GM19468 (cell line): ENCODE data around the gene TET1.
A peak's percentile ranks its signal among the peaks of the same experiment; 100 is the strongest.
"Not testable (repeated sequence)": the region's sequence is repeated elsewhere in the genome, so short reads cannot be mapped to it uniquely, and the experiment has no call there.

Experiments used
- ATAC-seq: cut with Tn5 transposase; IDR thresholded peaks from one replicate; pipeline ENCODE4 v1.9.1; 2021; ENCODE audit warnings: mild to moderate bottlenecking, moderate library complexity, moderate number of reproducible peaks; ENCODE audit not compliant: unreplicated experiment; ENCODE audit errors: extremely low read depth

TET1 gene

DNA sequence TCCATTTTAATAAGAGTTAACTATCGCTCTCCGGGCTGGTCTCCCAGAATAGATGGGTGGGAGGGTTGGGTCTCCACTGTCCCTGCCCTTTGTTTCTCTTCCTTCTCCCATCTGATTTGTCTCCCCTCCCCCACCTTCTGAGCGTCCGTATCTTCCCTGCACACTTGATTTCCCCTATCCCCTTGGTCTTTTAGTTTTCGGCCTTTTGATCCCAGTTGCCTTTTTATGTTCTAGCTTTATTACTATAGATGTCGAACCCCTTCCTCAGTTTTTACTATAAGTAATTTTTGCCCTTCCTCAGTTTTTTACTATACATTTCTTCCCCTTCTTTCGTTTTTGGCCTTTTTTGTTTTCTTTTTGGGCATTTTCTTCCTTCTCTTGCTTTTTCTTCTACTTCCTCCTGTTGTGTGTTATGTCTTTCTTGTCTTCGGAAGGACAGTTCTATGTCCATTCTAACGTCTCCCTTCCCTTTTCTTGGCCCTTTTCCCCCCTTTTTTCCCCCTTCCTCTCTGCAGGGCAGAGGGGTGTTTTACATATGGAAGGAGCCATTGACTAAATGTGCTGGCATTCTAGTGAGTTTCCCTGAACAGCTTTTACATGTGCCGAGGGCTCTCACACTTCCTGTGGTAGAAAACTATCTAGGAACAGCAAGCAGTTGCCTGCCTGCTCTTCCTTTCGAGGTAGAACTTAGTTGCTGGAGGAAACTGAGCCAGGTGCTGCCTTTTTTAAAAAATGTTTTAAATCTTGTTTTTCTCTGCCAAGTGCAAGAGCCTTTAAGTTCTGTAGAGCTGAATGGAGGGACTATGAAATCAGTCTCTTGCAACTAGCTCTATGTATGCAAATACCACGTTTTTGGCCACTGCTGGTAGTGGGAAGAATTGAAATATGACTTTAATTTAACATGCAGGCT lies 2.8 kb downstream of the TET1 start:
- ATAC-seq = no peak

DNA sequence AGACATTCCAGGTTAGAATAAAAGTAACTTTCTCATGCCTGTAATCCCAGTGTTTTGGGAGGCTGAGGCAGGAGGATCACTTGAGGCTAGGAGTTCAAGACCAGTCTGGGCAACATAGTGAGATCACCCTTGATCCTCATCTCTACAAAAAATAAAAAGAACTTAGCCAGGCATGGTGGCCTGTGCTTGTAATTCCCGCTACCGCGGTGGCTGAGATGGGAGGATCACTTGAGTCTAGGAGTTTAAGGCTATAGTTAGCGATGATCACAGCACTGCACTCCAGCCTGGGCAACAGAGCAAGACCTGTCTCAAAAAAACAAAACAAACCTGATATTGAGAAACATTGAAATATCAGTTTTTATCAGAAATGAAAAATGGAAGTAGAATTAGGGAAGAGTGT lies 4.6 kb downstream of the TET1 start:
- no peak for ATAC-seq

DNA sequence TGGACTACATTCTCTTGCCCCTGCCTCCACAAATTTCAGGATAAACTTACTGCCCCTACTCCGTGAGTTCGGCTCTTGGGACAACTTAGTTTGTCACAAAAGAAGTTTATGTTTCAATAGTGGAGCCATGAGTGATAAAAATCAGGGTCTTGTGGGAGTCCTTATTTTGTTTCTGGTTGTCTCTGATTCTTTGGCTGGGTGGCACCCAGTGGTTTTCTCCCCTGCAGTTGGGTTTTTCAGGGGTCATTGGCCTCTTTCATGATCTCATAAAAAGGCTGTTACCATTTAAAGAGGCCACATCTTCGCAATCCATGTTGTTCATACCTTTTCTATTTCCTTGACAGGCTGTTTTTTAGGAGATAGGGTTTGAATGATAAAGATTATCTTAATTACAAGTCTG lies 5.5 kb downstream of the TET1 start:
- ATAC-seq = no peak

DNA sequence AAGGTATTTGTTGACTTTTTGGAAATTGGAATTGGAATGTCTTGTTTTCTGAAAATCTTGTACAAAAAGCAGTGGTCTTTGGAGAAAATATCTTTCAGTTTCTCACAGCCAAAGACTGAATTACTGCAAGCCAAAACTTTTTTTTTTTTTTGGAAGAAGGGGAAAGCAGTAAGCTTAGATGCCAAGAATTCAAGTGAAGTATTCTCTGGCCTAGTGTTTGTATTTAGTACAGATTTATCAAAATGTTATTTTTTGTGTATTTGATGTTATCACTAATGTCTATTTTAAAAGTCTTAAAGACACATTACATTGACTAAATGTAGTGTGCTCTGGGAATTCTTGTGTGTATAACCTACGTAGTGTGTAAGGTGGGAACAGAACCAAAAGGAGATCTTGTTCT lies 6.2 kb downstream of the TET1 start:
- ATAC-seq = no peak

DNA sequence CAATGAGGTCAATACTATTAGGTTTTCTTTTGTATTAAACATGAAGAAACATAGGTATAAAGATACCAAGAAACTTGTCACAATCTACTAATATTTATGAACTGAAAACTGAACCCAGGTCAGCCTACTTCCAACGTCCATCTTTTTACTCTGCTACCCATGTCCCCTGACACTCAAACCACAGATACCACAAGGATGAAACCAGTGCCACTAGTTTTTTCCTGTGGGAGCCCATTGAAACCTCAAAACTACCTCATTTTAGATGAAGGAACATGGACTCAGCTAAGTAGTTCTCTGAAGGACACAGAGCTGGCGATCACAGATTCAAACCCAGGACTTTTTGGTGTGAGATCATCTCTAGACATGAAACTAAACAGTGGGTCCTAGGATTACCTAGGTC lies 6.8 kb downstream of the TET1 start:
- ATAC-seq = no peak

DNA sequence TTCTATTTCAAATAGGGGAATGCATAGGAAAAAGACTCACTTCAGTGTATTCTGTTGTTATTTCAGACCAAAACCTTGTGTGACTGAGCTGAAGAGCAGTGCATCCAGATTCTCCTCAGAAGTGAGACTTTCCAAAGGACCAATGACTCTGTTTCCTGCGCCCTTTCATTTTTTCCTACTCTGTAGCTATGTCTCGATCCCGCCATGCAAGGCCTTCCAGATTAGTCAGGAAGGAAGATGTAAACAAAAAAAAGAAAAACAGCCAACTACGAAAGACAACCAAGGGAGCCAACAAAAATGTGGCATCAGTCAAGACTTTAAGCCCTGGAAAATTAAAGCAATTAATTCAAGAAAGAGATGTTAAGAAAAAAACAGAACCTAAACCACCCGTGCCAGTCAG lies 12.0 kb downstream of the TET1 start:
- ATAC-seq = no peak

DNA sequence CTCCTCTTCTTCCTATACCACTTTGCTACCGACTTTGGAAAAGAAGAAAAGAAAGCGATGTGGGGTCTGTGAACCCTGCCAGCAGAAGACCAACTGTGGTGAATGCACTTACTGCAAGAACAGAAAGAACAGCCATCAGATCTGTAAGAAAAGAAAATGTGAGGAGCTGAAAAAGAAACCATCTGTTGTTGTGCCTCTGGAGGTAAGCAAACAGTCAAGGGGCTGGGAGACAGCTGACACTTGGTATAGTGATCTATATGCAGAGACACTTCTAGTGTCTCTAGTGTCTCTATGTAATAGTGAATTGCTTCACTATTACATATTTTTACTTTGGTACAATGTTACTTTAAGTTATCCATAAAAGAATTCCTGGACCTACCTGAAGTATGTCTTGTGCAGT lies 13.9 kb downstream of the TET1 start:
- no peak for ATAC-seq

DNA sequence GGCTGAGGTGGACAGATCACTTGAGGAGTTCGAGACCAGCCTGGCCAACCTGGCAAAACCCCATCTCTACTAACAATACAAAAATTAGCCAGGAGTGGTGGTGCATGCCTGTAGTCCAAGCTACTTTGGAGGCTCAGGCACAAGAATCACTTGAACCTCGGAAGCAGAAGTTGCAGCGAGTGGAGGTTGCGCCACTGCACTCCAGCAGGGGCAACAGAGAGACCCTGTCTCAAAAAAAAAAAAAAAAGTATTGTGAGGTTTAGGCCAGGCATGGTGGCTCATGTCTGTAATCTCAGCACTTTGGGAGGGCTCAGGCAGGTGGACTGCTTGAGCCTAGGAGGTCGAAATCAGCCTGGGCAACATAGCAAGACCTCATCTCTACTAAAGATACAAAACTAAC lies 16.0 kb downstream of the TET1 start:
- no peak for ATAC-seq

DNA sequence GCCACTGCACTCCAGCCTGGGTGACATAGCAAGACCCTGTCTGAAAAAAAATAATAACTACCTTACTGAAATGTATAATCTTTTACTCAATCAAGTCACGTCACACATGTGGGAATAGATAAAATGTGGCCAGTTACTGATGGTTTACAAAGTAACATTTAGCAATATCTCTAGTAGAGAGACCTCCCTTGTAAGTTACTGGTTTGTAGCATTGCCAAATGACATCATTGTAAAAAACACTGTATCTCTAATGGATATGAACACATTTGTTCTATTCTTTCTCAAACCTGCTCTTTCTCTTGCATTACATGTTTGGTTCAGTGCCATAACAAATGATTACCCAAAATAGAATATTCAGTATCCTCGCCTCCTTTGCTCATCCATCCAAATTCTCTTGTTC lies 18.8 kb downstream of the TET1 start:
- no peak for ATAC-seq

DNA sequence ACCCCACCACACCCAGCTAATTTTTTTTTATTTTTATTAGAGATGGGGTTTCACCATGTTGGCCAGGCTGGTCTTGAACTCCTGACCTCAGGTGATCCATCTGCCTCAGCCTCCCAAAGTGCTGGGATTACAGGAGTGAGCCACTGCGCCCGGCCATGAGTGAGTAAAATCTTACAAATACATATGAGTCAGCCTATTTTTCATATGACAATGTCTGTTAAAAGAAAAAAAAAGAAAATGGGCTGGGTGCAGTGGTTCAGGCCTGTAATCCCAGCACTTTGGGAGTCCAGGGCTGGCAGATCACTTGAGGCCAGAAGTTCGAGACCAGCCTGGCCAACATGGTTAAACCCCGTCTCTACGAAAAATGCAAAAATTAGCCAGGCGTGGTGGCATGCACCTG lies 24.1 kb downstream of the TET1 start:
- ATAC-seq = not testable (repeated sequence)

DNA sequence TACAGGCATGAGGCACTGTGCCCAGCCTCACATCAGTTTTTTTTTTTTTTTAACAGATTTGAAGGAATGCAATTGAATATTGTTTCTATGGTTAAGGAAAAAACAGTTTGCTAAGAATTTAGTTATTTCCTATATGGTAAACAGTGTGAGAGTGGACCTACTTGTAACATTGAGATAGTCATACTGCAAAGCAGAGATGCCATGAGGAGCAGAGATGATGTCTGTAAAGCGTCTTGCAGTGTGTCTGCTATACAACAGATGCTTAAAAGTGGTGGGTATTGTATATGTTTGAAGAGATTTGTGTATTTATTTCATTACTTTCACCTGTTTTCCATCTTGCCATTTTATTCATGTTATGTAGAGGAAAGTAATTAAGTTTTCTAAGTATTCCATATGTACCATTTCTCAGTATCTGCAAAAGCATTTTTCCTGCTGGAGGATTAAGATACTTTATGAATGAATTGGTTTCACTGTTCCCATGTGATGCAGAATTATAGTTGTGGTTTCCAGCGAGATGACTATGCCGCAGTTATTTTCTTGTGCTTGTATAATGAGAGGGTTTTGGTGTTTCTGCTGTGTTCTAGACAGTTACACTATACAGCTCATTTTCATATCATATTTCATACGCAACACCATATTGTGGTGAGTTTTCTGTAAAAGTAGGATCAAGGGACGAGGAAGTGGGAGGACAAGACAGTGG lies 26.6 kb downstream of the TET1 start:
- no peak for ATAC-seq

DNA sequence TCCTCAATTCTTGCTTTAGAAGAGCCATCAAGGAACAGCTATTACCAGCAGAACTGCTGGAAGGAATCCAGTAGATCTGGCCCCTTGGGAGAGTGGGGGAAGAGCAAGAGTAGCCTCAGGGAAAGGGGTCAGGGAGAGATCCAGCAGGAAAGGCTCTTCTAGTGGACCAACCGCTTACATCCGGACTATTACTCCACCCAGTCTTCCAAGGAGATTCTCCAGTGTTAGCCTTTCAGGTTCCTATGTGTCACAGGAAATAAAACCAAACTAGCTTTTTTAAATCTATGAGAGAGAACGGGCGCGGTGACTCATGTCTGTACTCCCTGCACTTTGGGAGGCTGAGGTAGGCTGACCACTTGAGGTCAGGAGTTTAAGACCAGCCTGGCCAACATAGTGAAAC lies 34.3 kb downstream of the TET1 start:
- no peak for ATAC-seq

DNA sequence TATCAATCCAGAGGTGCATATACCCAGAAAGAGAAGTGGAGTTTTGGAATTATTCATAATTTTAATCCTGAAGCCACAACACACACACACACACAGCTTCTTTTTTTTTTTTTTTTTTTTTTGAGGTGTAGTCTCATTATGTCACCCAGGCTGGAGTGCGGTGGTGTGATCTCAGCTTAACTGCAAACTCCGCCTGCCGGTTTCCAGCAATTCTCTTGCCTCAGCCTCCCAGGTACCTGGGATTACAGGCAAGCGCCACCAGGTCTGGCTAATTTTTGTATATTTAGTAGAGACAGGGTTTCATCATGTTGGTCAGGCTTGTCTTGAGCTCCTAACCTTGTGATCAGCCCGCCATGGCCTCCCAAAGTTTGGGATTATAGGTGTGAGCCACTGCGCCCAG lies 35.4 kb downstream of the TET1 start:
- no peak for ATAC-seq

DNA sequence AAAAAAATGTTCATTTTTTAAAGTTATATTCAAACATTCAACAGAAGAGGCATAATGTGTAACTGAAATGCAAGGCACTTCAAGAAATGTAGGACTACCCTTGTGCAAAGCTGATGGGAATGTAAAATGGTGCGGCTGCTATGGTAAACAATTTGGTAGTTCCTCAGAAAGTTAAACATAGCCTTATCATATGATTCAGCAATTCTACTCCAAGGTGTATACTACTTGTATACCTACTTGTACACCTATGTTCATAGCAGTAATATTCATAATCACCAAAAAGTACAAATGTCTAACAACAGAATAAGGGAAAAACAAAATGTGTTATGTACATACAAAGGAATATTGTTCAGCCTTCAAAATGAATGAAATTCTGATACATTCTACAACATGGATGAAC lies 37.3 kb downstream of the TET1 start:
- ATAC-seq = no peak

DNA sequence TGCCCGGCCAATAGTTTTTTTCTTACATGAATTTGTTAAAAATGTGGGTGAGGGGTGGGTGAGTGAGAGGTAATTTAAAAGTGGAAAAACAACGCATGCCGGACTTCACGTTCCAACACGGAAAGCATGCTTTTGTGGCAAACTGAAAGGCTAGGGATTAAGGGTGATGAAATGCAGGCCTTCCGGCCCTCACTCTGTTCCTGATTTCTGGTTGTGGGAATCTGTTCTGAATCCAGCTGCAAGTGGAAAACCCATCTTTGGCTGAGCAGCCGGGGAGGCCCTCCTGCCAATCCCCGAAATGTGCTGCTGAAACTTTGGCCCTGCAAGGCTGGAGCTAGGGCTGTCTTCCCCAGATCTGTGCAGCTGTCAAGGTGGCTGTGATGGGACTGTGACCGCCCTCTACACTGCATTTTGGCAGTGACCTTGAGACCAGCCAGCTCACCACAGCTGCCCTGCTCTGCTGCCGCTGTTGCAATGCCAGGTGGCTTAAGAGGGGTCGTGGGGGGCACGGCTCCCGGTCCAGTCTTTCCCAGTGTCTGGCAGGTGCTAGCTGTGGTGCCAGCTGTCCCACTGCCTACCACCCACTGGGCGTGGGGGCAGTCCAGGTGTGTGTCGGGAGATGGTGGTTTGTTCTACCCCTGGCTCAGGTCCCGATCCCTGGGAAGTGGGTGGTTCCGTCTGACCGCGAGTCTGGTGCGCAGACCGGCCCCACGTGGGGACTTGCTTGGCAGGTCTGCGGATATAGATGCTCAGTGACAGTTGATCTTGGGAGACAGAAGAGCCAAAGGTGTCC lies 39.0 kb downstream of the TET1 start:
- no peak for ATAC-seq

DNA sequence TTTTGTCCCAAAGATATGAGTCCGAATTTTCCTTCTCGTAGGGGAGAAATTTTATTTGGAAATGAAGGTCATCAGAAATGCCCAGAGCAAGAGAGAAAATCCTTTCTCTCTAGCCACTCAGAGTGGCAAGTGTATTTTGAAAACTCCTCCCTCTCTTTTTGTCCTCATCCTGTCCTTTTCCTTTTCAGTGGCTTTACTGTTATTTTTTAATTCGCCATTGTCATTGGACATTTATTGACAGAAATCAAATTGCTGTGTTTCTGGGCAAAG lies 39.6 kb downstream of the TET1 start:
- ATAC-seq = no peak

DNA sequence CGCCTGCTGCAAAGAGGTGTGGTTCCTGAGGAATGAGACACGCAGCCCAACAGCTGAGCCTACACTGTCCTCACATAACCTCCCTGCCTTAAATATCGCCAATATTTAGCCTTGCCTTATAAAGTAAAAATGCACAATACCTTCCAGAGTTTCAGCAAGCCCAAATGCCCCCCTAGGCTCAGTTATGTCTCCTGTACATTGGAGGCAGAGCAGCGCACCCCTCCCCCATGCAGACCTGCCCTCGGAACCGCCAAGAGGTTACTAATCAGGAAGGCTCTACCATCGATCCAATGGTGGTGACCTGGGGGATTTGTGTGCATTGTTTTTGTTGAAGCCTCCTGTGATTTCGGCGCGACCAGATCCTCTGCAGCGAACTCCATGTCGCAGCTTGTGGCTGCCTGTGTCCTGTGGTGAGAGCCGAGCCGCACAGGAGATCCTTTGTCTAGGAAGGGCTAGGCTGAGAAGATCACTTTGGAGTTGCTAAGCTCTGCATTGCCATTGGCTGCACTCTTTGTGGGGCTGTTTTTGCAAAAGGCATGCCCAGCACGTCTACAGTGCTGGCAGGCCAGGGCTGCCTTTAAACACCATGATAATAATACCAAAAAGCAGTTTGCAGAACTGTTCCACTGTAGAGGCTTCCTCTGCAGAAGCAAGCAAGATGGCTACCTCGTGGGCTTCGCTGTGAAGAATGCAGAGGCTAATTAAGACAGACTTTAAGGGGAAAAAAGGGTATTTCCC lies 40.1 kb downstream of the TET1 start:
- peak; percentile 55 for ATAC-seq

DNA sequence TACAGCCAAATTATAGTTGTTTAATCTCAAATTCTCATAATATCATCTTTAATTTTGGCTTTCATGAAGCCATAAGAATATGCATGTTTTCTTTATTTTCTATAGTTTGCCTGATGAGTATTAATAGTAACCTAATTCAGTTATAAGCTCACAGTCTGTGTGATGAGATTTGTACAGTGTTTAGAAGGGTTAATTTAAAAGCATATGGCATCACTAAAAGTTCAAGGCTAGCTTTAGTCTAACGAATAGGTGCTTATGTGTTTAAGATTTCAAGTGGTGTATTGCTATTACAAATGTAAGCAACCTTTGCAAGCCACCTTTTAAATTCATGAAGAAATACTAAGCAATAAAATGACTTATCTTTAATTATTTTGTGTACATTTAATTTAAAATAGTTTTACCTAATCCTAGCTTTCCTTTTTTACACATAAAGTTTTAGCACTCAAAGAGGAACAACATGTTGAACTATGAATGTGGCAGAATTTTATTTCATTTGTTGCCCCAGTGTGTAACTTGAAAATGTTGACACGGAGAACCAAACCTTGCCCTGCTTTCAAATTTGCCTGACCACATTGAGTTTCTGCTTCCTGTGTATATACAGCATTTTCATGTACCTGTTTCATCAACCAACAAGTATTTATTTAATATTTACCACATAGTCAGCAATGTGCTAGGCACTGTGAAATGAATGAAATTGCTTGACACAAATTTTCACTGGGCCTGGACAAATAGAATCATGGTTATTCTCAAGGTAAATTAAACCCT lies 41.5 kb downstream of the TET1 start:
- ATAC-seq = no peak

DNA sequence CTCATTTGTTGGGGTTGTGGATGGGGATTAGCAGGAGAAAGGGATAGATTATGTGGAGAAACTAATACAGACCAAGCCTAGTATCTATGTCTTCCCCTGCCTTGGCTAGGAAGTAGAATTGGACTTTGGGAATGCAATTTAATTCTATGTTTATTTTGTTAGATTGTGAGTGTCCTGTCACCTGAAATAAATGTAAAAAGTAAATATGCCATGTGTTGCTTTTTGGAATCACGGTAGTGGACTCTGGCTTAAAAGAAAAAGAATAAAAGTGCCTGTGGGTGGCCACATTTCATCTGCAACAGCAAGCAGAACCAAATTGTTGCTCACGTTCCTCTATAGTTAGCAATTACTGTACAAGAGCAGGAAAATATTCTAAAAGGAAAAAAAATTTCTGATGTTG lies 42.3 kb downstream of the TET1 start:
- ATAC-seq = no peak

DNA sequence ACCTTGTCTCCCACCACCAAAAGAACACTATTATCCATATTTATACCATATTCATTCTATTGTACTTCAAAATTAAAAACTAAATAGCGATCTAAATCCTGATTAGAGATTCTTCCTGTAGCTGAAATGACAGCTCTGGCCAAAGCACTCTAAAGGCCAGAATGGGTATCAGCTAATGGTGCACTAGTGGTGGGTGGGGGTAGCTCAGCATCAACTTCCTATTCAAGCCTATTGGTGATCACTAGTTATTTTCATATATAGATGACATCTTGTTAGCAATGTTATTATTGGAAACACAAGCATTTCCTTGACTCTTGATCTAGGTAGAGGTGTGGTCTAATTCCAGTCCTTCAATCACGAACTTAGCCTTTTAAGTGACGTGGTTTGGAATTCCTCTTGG lies 43.6 kb downstream of the TET1 start:
- no peak for ATAC-seq
